Uterus (tissue), 4 donors: ENCODE results near the gene IGHMBP2. TPM values are rescaled to one million over a fixed set of nuclear protein-coding genes. Genes with fewer than 3 reads are reported as not detected.
A peak's percentile ranks its signal among the peaks of the same experiment; 100 is the strongest.
"Not testable (repeated sequence)": the region's sequence is repeated elsewhere in the genome, so short reads cannot be mapped to it uniquely, and the experiment has no call there.

Source experiments
- DNase-seq, 2 donors: peaks; one replicate each; pipeline ENCODE4 v3.0.0-alpha.2; 2019 to 2020
- H3K27ac ChIP-seq, 2 donors: fragments of 200-600 bp; sonication (generic); 1 replicate in 1 of 2; 2 replicates in 1 of 2; pipeline ENCODE4 v1.5.1; 2016 to 2018
- H3K27me3 ChIP-seq, 2 donors: fragments of 200-600 bp; sonication (generic); one replicate each; pipeline ENCODE4 v1.5.1; 2018 to 2019; ENCODE audit warnings: control low read depth in 1 of 2
- H3K36me3 ChIP-seq, 2 donors: fragments of 200-600 bp; sonication (generic); one replicate each; pipeline ENCODE4 v1.5.1; 2019; ENCODE audit warnings: control low read depth in 1 of 2
- H3K4me1 ChIP-seq, 2 donors: fragments of 200-600 bp; sonication (generic); one replicate each; pipeline ENCODE4 v1.5.1; 2018 to 2019; ENCODE audit warnings: control low read depth in 1 of 2
- H3K4me3 ChIP-seq, 2 donors: fragments of 200-600 bp; sonication (generic); 1 replicate in 1 of 2; 2 replicates in 1 of 2; pipeline ENCODE4 v1.5.1; 2018 to 2019; ENCODE audit warnings: mild to moderate bottlenecking in 1 of 2
- H3K9me3 ChIP-seq, 2 donors: fragments of 200-600 bp; sonication (generic); one replicate each; pipeline ENCODE4 v1.5.1; 2019; ENCODE audit warnings: control low read depth in 1 of 2
- POLR2A ChIP-seq, 2 donors: fragments of 450-650 bp; IDR thresholded peaks; one replicate each; pipeline ENCODE4 v1.6.1; 2016; ENCODE audit warnings: antibody characterized with exemption in 2 of 2, mild to moderate bottlenecking in 1 of 2, moderate library complexity in 1 of 2
- intact Hi-C: fragments of 100-400 bp; cut with DNase I; formaldehyde crosslinking; loops from one replicate; pipeline ENCODE4 v1.15.1; 2023; ENCODE audit warnings: low total_unique reads
- total RNA-seq, 4 donors: library from RNA; depleted of rRNA in 3 of 4; stranded (reverse); fragments of >200 nt in 3 of 4; gene quantifications; one replicate each; pipeline versions ENCODE4 v1.1.0 to v1.2.4, GENCODE V29; 2014 to 2023
- TF ChIP-seq, protein P1 (sequence below), 4 experiments: fragments of 200-600 bp in 2 of 4; fragments of 450-650 bp in 2 of 4; sonication (generic) in 2 of 4; IDR thresholded peaks; one replicate each; pipeline ENCODE4 v1.5.1; 2016 to 2019; ENCODE audit warnings: antibody characterized with exemption in 4 of 4, mild to moderate bottlenecking in 2 of 4, moderate library complexity in 1 of 4
- donor health status: DM: yes; HTN: yes; CAD: no.

The IGHMBP2 gene
- total RNA-seq, 4 donors from 2014 or later = 0.88 to 38.5 (median 19.9) TPM

DNA sequence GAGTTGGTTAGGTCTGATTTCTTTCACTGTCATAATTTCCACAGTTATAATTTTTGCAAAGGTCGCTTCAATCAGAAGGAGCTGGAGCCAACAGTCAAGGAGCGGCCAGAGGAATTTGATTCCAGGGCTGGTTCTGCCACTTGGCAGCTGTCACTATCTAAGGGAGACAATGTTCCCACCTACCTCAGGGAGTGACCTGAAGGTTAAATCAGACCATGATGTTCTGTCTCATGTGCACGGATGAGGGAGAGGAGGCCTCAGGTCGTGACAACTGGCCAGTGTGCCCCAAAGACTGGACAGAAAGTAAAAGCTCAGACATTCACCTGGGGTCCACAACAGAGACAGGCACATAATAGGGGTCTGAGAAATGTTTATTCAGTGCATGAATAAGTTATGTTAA lies 69.5 kb downstream of the IGHMBP2 start:
- intact Hi-C loops = no loop called here
- H3K9me3 ChIP-seq = no peaks in the 10 kb centered on the region
- peak in 1 of 2 donors; percentile 0 for DNase-seq
- TF ChIP-seq, protein P1, sequence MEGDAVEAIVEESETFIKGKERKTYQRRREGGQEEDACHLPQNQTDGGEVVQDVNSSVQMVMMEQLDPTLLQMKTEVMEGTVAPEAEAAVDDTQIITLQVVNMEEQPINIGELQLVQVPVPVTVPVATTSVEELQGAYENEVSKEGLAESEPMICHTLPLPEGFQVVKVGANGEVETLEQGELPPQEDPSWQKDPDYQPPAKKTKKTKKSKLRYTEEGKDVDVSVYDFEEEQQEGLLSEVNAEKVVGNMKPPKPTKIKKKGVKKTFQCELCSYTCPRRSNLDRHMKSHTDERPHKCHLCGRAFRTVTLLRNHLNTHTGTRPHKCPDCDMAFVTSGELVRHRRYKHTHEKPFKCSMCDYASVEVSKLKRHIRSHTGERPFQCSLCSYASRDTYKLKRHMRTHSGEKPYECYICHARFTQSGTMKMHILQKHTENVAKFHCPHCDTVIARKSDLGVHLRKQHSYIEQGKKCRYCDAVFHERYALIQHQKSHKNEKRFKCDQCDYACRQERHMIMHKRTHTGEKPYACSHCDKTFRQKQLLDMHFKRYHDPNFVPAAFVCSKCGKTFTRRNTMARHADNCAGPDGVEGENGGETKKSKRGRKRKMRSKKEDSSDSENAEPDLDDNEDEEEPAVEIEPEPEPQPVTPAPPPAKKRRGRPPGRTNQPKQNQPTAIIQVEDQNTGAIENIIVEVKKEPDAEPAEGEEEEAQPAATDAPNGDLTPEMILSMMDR (IDR thresholded peaks at IDR 0.05) = no peak
- no peak for TF ChIP-seq POLR2A (IDR thresholded peaks at IDR 0.05)
- H3K27ac ChIP-seq = no peak overlapping the region
- no peaks in the 10 kb centered on the region for H3K4me1 ChIP-seq
- H3K4me3 ChIP-seq = no peak overlapping the region
- H3K27me3 ChIP-seq = no peaks in the 10 kb centered on the region
- no peaks in the 10 kb centered on the region for H3K36me3 ChIP-seq

DNA sequence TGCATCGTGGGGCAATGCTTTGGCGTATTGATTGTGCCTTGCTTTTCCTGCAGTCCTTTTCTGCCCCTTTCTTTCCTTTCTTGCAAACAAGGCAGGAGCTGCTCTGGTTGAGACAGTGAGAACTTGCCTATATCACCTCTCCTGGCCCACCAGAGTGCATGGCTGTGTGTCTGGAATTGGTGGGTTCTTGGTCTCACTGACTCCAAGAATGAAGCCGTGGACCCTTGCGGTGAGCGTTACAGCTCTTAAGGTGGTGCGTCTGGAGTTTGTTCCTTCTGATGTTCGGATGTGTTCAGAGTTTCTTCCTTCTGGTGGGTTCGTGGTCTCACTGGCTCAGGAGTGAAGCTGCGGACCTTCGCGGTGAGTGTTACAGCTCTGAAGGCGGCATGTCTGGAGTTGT lies 70.0 kb downstream of the IGHMBP2 start:
- H3K27ac ChIP-seq, H3K27me3 ChIP-seq, H3K4me3 ChIP-seq, H3K9me3 ChIP-seq, H3K4me1 ChIP-seq, H3K36me3 ChIP-seq, intact Hi-C loops: not testable (repeated sequence)
- DNase-seq = peak in 1 of 2 donors; percentile 2

DNA sequence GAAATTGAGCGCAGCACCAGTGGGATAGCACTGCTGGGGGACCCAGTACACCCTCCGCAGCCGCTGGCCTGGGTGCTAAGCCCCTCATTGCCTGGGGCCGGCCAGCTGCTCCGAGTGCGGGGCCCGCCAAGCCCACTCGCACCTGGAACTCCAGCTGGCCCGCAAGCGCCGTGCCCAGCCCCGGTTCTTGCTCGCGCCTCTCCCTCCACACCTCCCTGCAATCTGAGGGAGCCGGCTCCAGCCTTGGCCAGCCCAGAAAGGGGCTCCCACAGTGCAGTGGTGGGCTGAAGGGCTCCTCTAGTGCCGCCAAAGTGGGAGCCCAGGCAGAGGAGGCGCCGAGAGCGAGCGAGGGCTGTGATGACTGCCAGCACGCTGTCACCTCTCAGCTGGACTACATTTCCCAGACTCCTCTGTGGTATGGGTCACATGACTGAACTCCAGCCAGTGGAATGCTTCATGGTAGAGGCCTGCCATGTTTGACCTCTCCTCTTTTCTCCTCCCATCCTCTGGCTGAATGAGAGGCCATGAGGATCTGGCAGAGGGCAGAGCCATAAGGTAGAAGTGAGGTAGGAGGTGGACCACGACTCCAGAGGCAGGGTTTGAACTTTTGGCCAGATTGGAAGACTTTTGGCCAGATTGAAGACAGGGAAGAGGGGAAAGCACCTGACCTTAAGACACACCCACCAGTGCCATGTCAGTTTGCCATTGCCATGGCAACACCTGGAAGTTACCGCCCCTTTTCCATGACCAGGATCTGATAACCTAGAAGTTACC lies 70.9 kb downstream of the IGHMBP2 start:
- Histone ChIP-seq H3K4me1 (no peaks in the 10 kb centered on the region), H3K9me3 (no peaks in the 10 kb centered on the region), H3K27ac (no peak overlapping the region), H3K27me3 (no peaks in the 10 kb centered on the region), H3K36me3 (no peaks in the 10 kb centered on the region), H3K4me3 (no peak overlapping the region)
- intact Hi-C loops = no loop called here
- TF ChIP-seq, protein P1 (IDR thresholded peaks at IDR 0.05) = no peak
- TF ChIP-seq POLR2A (IDR thresholded peaks at IDR 0.05) = no peak
- peak in 1 of 2 donors; percentile 11 for DNase-seq

DNA sequence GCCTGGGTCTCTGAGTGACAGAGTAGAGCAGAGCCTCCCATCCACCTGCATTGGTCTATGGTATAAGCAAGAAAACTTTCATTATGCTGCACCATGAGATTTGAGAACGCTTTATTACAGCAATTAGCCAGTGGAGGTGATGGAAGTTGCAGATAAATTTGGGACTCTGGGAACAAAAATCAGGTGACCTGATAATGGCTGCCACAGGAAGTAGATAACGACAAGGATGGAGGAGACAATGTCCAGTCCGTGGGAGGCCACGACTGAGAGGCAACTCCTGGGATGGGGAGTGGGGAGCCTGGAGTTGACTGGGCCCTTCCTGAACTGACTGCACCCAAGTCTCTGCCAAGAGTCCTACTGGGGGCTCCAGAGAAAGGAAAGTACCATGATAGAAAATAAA lies 72.4 kb downstream of the IGHMBP2 start:
- intact Hi-C loops = no loop called here
- H3K27ac ChIP-seq = no peak overlapping the region
- H3K9me3 ChIP-seq = no peaks in the 10 kb centered on the region
- H3K4me1 ChIP-seq = no peaks in the 10 kb centered on the region
- no peak overlapping the region for H3K4me3 ChIP-seq
- no peaks in the 10 kb centered on the region for H3K36me3 ChIP-seq
- TF ChIP-seq, protein P1 (IDR thresholded peaks at IDR 0.05) = no peak
- TF ChIP-seq POLR2A (IDR thresholded peaks at IDR 0.05) = no peak
- H3K27me3 ChIP-seq = no peaks in the 10 kb centered on the region
- no peak for DNase-seq

DNA sequence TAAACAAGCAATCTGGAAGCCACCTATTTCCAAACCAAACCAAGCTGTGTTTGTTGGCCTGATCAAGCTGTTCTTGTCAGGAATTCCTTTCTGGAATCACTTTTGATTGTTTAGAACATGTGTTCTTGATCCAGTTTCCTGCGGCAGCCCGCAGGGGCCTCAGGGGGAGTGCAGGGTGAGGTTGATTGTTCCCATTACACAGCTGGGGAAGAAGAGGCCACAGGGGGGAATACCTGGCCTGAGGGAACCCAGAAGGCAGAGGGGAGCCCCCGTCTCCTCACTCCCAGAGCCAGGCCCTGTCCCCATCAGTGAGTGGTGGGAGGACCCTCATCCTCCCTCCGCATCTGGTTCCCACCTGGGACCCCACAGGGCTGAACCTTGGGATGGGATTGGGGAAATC lies 72.9 kb downstream of the IGHMBP2 start:
- Histone ChIP-seq H3K27me3 (no peaks in the 10 kb centered on the region), H3K4me1 (no peaks in the 10 kb centered on the region), H3K27ac (no peak overlapping the region), H3K36me3 (no peaks in the 10 kb centered on the region), H3K9me3 (no peaks in the 10 kb centered on the region), H3K4me3 (no peak overlapping the region)
- no peak for DNase-seq
- TF ChIP-seq, protein P1 (IDR thresholded peaks at IDR 0.05) = no peak
- TF ChIP-seq POLR2A (IDR thresholded peaks at IDR 0.05) = no peak
- intact Hi-C loops = no loop called here
